ENCODE data around the gene NELFCD. TPM values are rescaled to one million over a fixed set of nuclear protein-coding genes. Genes with fewer than 3 reads are reported as not detected.

NELFCD gene
- polyA plus RNA-seq, 1 of the 3 experiments (the other 2 are of a cell fraction): 90.0 TPM

GRCh38 chr20:58932170-58932569 is 48.9 kb upstream of the NELFCD start (continued):
- TF ChIP-seq MAX (IDR thresholded peaks at IDR 0.05; ENCODE audit: low read depth) (no peak), NFIC (IDR thresholded peaks at IDR 0.05; ENCODE audit: borderline replicate concordance) (no peak), TAF1 (IDR thresholded peaks at IDR 0.05; ENCODE audit: borderline replicate concordance, low read depth, low read length) (no peak), JUND (IDR thresholded peaks at IDR 0.05) (no peak), RAD21 (IDR thresholded peaks at IDR 0.05; ENCODE audit: low read length) (no peak)

- Histone ChIP-seq H3K4me2 (no peak overlapping the region), H3K9ac (no peak overlapping the region), H3K9me2 (no peaks in the 10 kb centered on the region), H3K9me3 (no peaks in the 10 kb centered on the region), H3F3A (replicated peaks; ENCODE audit: insufficient read depth) (no peaks in the 10 kb centered on the region), H3K27me3 (ENCODE audit: insufficient read depth) (peaks cover 12% of the 10 kb centered on the region; the same call in 1 of the 2 replicates), H3K27ac (ENCODE audit: low read depth in 2 of 2, low read length in 1 of 2) (no peak overlapping the region), H4K20me1 (ENCODE audit: insufficient read depth) (no peaks in the 10 kb centered on the region), H3K4me1 (ENCODE audit: control insufficient read depth in 1 of 2, insufficient read depth in 2 of 2, low read depth in 1 of 2, low read length in 1 of 2) (no peaks in the 10 kb centered on the region), H3K4me3 (ENCODE audit: low read depth in 2 of 2, low read length in 1 of 2) (no peak overlapping the region), H3K79me2 (ENCODE audit: insufficient read depth) (no peaks in the 10 kb centered on the region), H3K36me3 (replicated peaks in 1 of 2; ENCODE audit: control insufficient read depth in 1 of 2, insufficient read depth in 2 of 2, low read length in 1 of 2) (no peaks in the 10 kb centered on the region), H2AFZ (ENCODE audit: low read depth) (no peak overlapping the region)
- ChIA-PET CTCF (interaction anchor here (0.6 to 1.0 kb wide), 2 partner anchors 13 to 30 kb away, joined by 3 read pairs; no protein-coding TSS in a partner anchor), POLR2A (no interaction called here)
- TF ChIP-seq GABPA (IDR thresholded peaks at IDR 0.05; ENCODE audit: low read depth) (no peak), NRF1 (IDR thresholded peaks at IDR 0.05; ENCODE audit: low read depth, low read length) (no peak), GATA2 (CRISPR knock-in tag; IDR thresholded peaks at IDR 0.05) (no peak), TAF1 (IDR thresholded peaks at IDR 0.05; ENCODE audit: borderline replicate concordance, low read depth, low read length) (no peak), TCF12 (IDR thresholded peaks at IDR 0.05) (no peak), RXRA (IDR thresholded peaks at IDR 0.05; ENCODE audit: borderline replicate concordance, low read depth) (no peak), FOXJ3 (CRISPR knock-in tag; IDR thresholded peaks at IDR 0.05) (no peak), MEF2A (IDR thresholded peaks at IDR 0.05; ENCODE audit: borderline replicate concordance, low read depth) (no peak), NFIC (IDR thresholded peaks at IDR 0.05; ENCODE audit: borderline replicate concordance) (no peak), CHD2 (IDR thresholded peaks at IDR 0.05; ENCODE audit: low read length, partially characterized antibody) (no peak)
- WGBS (ENCODE audit: low lambda C conversion rate): 57% methylated on average over 2 of the region's 2 CpGs
- no peak for DNase-seq
Observed at GRCh38 chr20:58938078-58938477, 43.0 kb upstream of the NELFCD start.

- Histone ChIP-seq H3K27me3 (ENCODE audit: insufficient read depth) (peaks cover 12% of the 10 kb centered on the region; the same call in 1 of the 2 replicates), H2AFZ (ENCODE audit: low read depth) (no peak overlapping the region), H3K4me3 (ENCODE audit: low read depth in 2 of 2, low read length in 1 of 2) (no peak overlapping the region), H3F3A (replicated peaks; ENCODE audit: insufficient read depth) (no peaks in the 10 kb centered on the region), H3K27ac (ENCODE audit: low read depth in 2 of 2, low read length in 1 of 2) (no peak overlapping the region), H3K4me2 (no peak overlapping the region), H3K9ac (no peak overlapping the region), H3K9me3 (no peaks in the 10 kb centered on the region), H3K36me3 (replicated peaks in 1 of 2; ENCODE audit: control insufficient read depth in 1 of 2, insufficient read depth in 2 of 2, low read length in 1 of 2) (no peaks in the 10 kb centered on the region), H4K20me1 (ENCODE audit: insufficient read depth) (no peaks in the 10 kb centered on the region), H3K4me1 (ENCODE audit: control insufficient read depth in 1 of 2, insufficient read depth in 2 of 2, low read depth in 1 of 2, low read length in 1 of 2) (no peaks in the 10 kb centered on the region), H3K9me2 (no peaks in the 10 kb centered on the region), H3K79me2 (ENCODE audit: insufficient read depth) (no peaks in the 10 kb centered on the region)
- WGBS (ENCODE audit: low lambda C conversion rate): 13% methylated on average over 1 of the region's 1 CpG
- TF ChIP-seq RCOR1 (IDR thresholded peaks at IDR 0.05; ENCODE audit: low read length) (no peak), MXI1 (IDR thresholded peaks at IDR 0.05; ENCODE audit: low read depth, low read length) (no peak), RAD21 (IDR thresholded peaks at IDR 0.05; ENCODE audit: low read length) (no peak), SIN3A (IDR thresholded peaks at IDR 0.05; ENCODE audit: borderline replicate concordance, low read depth, low read length) (no peak), POLR2AphosphoS5 (IDR thresholded peaks at IDR 0.05; ENCODE audit: low read depth, low read length) (no peak)
- CTCF ChIA-PET: interaction anchor here (0.6 kb wide), 1 partner anchor 30 kb away, joined by 3 read pairs; no protein-coding TSS in a partner anchor
- POLR2A ChIA-PET: interaction anchor here (1.1 kb wide), 1 partner anchor 59 kb away, joined by 3 read pairs; no protein-coding TSS in a partner anchor
- DNase-seq: no peak
Observed at GRCh38 chr20:58938541-58938940, 42.5 kb upstream of the NELFCD start.

Measured in SK-N-SH (cell line).